OCI-M2 (cell line): ENCODE data around the gene RTL1.

Experiments
- DNase-seq: peaks from one replicate; lab custom pipeline; 2025; ENCODE audit not compliant: unreplicated experiment; lab: John Stamatoyannopoulos, UW

RTL1 gene

DNA sequence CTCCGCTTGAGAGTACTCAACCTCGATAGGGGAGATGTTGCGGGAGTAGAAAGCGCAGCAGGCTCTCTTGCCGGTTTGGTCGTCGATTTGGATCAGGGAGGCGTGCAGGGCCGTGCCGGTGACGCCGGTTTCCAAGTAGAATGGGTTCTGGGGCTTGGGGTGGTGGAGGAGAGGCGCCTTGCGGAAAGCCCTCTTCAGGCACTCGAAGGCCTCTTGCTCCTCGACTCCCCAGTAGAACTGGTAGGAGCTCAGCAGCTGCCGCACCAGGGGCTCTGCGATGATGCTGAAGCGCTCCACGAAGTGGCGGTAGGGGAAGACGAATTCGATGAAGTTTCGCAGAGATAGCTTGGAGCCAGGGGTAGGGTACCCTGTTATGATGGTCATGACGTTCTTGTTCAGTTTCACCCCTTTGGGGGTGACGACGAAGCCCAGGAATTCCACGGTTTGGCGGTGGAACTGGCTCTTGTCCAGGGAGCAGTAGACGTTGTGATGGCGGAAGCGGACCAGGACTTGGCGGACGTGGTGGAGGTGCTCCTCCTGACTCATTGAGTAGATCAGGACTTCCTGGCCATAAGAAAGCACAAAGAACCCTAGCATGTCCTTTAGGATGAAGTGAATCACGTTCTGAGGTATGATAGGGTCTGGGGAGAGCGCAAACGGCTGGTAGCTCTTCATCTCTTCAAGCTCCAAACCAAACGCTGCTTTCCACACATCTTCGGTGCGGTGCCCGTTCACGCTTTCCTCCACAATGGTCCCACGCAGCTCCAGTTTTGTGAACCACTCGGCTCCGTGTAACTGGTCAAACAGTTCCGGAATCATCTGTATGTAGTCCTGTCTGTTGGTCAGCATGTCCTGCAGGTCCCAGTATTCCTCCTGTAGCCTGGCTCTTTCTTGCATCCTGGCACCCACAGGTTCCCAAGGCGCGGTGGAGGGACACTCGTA is 21.2 kb downstream of the RTL1 start:
- no peak for DNase-seq

DNA sequence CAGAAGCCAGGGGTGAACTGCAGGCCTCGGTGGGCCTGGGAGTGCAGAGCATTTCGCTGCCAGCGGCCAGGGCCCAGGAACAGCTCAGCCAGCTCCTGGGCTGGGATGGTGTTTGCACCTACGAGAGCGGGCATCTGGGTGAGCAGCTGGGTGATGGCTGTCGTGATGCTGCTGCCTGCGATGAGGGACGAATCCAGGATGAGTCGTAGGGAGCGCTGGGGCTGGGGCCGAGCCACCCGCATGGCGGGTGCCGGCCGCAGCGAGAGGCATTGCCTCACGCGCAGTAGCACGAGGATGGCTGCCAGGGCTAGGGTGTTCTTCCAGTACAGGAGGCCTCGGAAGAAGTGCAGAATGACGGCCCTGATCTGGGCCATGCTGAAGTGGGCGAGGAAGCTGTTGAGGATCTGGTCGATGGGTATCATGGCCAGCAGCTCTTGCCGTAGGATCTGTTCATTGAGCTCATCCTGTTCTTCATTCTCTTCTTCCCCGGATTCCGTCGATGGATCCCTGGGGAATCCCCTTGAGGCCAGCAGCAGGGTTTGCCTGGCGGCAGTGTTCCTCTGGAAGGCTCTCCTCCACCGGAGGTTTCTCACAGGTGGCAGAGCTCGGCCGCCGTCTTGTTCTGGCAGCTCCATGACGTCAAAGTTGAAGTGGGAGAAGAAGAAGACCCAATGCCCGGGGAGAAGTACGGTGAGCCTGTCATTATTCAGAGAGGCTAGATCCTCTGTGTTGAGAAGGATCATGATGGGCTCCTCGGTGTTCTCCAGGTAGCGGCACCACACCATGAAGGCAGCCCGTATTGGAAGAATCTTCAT is 22.1 kb downstream of the RTL1 start:
- DNase-seq = no peak

DNA sequence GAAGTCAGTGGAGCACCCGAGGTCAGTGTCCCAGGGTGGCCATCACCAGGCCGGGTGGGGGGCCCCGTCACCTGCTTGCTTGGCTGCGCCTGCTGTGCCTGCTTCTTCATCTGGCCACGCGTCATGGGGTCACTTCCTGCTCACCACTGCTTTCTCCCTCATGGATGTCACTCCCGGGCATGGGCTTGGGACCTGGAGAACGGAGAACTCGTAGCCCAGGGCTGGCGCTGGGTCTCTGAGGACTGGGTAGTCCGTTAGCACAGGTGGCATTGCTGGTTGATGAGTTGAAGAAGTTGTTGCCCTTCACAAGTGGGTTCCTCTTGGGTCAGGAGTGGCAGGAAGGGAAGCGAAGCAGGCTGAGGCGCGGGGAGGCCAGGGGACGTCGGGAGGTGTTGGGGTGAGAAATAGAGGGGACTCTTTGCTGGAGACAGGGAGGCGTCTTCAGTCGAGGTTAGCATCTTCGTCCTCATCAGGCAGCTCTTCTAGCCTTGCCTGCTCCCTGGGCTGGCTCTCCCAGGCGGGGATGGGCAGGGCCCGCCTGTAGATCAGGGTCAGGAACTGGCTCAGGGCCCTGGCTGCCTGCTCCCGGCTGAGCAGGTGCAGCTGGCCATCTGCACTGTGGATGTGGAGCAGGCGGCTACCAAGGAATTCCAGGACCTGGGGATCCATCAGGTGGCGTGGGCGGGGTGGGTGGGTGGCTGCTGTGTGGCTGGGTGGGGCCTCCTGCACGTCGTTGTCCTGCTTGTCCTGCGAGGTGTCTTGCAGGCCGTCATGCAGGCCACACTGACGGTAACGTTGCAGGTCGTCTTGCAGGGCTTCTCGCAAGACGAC is 23.0 kb downstream of the RTL1 start:
- no peak for DNase-seq

DNA sequence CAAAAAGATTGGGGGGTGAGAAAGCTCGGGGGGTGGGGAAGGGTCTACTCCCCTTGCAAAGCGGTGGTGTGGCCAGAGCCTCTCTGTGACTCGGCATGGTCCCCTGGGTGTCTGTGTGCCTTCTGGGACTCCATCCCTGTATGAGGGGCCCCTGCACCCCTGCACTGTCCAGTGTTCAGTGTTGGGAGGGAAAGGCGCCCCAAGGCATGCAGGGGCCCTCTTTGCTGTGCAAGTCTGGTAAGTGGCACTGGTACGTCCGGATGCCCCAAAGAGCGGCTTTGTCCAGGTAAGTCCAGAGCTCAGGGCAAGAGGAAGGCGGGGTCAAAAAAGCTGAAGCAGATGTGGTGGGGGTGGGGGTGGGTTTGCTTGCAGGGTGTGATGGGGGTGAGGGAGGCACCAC is 23.7 kb downstream of the RTL1 start:
- no peak for DNase-seq

DNA sequence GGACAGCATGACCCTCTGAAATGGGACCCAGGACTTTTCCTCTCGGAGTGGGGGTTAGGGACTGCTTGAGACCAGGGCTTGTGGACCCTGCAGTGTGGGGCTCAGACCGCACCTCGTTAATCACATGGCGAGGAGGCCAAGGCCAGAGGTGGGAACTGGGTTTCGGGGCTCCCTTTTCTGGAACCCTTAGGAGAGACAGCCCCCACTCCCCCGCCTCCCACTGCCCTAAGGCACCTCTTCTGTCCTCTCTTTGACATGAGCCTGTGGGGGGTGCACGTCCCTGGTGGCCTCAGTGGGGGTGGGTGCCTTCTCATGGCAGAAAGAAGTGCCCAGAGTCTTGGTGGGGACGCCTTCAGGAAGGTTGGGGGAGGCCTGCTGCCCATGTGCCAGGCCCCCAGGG is 24.3 kb downstream of the RTL1 start:
- DNase-seq = no peak

DNA sequence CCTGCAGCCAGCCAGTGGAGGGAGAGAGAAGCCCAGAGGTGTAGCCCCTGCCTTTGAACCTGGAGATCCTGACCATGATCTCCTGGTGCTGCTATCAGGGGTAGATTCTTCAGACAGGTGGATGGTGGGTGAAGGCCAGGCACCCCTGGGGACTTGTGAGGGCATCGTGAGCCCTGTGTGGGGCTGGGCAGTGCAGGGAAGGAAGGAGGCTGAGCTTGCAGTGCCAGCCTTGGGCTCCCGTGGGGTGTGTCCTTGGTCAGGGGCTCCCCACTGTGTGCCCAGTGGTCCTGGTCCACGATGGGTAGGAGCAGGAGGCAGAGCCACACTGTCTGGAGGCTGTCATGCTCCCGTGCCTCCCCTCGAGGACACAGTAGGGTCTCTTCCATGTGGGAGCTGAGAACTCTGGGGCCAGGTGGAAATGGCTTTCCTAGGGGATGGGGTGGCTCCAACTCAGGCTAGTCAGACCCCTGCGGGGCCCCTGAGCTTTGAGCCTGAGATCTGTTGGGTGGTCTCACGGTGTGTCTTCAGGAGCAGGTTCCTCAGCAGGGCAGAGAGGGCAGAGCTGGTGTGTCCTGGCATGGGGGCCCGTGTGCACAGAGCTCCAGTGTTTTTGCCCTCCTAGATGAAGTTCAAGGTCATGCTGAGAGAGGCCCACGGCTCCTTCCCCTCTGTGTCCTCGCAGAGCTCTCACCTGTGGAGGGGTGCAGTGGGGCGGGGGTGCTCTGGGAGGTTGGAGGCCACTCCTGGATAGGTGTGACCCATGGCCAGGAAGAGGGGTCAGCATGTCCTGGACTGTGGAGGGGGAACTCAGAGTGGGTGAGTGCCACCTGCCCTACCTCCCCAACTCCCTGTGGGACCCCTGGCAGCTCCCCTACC is 25.0 kb downstream of the RTL1 start:
- no peak for DNase-seq

DNA sequence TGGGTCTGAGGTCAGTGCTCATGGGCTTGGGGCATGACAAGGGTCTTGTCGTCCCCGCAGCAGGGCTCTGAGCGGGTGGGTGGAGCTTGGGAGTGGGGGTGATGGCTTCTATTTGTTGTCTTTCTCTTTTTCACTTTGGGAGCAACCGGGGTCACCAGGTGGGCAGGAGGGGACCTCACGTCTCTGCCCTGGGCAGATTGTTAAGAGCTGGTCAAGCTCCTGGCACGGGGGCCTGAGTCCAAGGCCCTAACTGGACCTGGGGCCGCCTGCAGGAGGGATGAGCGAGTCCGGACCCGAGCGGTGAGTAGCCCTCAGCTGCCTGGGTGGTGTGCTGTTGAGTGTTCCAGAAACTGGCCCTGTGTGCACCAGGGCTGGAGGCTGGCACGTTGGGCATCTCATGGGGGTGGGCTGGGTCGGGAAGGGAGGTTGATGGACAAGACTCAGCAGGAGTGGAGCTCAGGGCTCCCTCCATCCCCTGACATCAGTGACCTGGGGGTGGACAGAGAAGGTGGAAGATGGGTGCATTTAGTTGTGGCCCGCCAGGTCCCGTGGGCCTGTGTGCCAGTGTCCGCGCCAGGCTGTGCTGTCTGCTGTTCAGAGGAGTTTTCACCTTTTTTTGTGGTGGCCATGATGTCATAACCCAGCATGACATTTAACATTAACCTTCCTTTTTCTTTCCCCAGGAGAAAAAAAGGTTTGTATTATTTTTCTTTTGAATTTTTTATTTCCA is 27.5 kb downstream of the RTL1 start:
- no peak for DNase-seq

DNA sequence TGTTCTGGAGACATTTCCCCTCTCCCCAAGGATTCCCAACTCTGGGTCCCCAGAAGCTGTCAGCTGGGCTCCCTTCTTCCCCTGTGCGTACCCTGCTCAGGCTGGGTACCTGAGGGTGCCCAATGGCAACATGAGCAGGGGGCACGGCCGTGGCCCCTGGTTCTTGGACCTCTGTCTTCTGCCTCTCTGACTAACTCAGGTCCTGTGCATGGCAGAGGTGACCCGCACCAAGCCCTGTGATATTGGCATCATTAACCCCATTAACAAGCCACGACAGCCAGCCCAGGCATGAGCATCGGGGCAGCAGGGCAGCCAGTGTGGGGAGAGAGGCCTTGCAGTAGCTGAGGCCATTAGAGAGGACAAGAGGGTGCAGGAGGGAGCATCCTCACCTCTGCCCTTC is 28.4 kb downstream of the RTL1 start:
- DNase-seq = no peak

DNA sequence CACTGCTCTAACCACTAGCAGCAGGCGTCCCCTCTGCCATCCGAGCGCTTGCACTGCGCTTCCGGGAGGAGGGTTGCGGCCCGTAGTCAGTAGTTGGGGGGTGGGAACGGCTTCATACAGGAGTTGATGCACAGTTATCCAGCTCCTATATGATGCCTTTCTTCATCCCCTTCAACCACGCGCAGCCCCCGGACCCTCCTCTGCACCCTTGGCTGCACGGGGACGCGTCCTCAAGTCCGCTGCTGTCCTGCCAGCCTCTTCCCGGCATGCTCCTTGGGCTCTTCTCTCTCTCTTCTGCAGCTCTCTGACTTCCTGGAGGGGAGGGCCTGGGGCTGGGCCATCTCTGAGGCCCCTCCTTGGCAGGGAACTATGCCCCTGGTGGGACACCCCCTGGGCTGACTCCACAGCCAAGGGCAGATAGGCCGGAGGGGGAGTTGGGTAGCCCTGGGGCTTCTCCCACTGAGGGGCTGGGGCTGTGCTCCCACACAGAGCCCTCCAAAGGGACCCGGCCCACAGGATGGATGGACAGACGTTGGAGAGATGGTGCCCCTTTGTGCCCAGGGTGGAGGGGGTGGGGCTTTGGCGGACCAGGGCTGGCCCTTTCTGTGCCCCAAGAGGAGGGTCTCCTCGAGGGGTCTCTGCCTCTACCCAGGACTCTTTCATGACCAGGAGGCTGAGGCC is 29.0 kb downstream of the RTL1 start:
- DNase-seq = no peak

DNA sequence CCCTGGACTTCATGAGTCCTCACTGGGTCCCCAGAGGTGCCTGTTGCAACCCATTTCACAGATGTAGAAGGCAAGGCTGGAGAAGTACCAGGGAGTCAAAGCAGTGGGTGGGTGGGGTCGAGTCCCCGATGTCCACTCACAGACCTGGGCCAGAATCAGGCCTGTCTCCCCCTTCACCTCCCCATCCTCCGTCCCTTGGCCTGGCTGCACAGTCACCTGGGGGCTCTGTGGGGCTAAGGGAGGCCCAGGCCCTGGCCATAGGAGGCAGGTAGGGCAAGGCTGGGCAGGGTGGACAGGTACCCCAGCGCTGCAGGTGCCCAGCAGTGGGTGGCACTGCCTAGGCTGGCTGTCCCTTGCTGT is 29.5 kb downstream of the RTL1 start:
- no peak for DNase-seq

DNA sequence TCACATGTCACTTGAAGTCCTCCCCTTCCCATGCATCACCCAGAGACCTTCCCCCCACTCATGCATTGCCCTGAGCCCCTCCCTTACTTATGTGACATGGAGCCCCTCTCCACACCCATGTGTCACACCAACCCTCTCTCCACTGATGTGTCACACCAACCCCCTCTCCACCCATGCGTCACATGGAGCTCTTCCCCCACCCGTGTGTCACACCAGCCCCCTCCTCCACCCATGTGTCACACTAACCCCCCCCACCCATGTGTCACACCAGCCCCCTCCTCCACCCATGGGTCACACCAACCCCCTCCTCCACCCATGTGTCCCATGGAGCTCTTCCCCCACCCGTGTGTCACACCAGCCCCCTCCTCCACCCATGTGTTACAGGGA is 30.4 kb downstream of the RTL1 start:
- no peak for DNase-seq

DNA sequence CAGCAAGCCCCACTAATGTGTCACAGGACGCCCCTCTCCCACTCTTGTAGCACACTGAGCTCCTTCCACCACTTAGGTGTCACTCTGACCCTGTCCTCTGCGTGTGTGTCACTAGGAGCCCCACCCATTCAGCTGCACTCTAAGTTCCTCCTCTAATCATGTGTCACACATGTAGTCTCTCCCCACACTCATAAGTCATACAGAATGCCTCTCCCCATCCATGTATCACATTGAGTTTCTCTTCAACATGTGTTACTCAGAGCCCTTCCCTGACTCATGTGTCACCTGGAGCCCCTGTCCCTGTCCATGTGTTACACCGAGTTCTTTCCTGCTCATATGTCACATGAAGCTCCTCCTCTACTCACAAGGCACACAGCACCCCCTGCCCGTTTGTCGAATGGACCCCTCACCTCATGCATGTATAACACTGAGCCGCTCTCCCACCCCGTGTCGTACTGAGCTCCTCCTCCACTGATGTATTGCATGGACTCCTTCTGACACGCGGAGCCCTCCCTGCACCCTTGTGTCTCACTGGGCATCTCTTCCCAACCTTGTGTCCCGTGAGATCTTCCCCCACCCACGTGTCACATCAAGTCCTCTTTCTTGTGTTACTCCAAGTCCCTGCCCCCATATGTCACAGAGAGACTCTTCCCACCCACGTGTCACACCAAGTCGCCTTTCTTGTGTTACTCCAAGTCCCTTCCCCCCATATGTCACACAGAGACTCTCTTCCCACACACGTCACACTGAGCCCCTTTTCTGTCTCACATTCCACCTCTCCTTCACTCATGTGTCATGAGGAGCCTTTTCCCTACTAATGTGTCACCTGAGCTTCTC is 31.0 kb downstream of the RTL1 start:
- no peak for DNase-seq

DNA sequence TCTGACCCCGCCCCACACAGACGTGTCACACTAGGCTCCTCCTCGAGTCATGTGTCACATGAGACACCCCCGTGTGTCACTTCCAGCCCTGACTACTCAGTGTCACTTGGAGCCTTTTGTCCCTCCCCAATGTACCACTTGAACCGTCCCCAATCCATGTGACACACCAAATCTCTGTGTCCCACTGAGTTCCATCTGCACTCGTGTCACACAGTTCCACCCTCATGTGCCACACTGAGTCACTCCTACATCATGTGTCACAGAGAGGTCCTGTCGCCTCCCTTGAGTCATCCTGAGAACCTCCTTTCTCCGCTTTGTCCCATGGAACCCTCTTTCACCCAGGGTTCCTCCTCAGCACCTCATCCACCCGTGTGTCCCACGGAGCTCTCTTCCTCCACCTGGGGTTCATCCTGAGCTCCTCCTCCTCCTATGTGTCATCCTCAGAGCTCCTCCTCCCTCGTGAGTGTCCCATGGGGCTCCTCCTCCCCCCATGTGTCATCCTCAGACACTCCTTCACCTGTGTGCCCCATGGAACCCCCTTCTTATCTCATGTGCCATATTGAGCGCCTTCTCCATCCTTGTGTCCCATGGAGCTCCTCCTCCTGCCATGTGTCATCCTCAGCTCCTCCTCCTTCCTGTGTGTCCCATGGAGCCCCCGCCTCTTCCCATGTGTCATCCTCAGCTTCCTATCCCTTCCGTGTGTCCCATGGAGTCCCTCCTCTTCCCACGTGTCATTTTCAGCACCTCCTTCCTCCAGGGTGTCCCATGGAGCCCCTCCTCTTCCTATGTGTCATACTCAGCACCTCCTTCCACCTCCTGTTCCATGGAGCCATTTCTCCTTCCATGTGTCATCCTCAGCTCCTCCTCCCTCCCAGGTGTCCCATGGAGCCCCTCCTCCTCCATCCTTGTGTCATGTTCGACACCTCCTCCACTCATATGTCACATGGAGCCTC is 32.0 kb downstream of the RTL1 start:
- no peak for DNase-seq

DNA sequence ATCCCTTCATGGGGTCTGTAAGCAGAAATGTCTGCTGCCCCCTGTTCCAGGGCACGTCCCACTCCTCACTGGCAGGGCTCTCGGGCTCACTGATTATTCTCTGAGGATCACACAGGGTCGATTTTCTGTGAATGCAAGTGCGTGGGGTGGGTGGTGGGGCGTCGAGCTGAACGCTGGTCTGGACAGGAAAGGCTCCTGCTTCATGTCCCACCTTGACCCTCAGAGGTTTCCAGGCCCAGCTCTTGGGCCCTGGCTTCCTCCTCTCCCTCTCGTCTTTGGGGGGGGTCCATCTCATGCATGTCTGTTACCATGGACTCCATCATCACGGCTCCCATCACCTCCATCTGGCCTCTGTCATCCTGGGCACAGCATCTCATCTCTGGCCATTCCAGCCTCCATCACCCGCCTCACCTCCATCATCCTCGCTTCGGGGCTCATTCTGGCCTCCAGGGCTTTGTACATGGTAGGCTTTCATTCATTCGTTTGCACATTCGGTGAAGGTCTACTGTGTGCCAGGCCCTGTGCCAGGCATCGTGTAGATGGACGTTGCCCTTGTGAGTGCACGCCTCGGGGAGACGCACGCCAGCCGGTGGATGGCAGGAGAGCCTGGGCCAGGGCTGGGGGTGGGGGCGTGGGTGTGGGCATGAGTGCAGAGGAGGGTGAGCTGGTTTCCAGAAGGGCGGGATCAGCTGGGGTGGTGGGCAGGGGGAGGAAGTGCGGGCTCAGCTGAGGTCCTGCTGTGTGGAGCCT is 34.7 kb downstream of the RTL1 start:
- no peak for DNase-seq

DNA sequence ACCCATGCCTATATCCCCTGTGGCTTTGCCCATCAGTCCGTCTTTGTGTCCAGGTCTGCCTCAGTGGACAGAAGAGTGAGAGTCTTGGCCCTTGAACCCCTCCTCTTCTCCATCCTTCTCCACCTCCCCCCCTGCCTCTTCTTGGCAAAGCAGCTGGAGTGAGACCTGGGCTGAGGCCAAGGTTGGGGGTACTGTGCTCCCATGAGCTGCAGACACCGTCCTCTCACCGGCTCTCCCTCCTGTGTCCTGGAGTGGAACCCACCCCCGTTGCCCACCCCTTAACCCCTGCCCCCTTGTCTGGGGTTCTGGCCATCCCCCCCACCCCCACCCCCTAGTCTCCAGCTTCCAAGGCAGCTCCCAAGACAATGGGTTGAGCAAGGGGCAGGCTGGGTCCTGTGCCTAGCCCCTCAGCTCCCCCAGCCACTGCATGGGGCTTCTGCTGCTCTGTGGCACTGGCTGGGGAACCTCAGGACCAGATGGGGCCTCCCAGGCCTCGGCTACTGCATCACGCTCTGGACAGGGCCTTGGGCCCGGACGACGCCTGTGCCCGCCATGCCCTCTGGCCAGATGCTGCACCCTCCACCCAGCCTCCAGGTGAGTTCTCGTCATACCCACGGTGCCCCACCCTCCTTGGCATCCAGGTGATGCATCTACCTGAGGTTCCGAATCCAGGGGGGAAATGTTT is 35.7 kb downstream of the RTL1 start:
- DNase-seq = no peak
